ENCODE results near the gene GABBR2.

GABBR2 gene

DNA sequence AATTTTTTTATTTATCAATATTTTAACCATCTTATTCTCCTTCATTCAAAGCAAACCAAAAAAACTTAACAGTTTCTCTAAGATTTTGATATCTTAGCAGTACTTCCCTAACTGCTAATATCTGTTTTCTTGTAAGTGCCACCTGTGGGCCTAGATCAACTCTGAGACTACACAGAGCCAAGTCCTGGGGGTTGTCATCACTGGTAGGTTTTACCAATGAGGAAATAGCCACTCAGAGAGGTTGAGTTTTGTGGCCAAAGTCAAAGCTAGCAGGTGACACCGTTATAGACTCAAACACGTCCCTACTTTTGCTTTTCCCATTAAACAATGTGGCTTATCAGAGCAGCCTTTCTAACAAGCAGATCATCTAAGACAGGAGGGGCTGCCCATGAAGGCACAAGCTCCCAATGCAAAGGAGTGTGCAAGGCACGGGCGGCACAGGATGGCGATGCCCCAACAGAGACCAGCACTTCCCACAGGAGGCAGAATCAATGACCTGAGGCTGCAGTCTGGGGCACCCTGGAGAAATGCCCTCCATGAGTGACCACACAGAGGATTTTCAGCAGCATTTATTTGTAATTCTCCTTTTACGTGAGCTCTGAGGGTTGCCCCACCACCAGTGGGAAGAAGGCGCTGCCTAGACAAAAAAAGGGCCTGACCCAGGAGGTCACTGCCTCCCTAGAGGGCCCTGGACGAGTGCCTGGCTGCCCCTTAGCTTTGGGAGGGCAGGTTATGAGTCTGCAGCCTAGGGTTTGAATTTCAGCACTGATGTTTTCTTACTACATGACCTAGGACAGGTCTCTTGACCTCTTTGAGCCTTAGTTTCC is 460.7 kb downstream of the GABBR2 start:
- no peak for DNase-seq (ENCODE audit: low read depth in 2 of 2)
- TF ChIP-seq, protein P1, sequence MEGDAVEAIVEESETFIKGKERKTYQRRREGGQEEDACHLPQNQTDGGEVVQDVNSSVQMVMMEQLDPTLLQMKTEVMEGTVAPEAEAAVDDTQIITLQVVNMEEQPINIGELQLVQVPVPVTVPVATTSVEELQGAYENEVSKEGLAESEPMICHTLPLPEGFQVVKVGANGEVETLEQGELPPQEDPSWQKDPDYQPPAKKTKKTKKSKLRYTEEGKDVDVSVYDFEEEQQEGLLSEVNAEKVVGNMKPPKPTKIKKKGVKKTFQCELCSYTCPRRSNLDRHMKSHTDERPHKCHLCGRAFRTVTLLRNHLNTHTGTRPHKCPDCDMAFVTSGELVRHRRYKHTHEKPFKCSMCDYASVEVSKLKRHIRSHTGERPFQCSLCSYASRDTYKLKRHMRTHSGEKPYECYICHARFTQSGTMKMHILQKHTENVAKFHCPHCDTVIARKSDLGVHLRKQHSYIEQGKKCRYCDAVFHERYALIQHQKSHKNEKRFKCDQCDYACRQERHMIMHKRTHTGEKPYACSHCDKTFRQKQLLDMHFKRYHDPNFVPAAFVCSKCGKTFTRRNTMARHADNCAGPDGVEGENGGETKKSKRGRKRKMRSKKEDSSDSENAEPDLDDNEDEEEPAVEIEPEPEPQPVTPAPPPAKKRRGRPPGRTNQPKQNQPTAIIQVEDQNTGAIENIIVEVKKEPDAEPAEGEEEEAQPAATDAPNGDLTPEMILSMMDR (IDR thresholded peaks at IDR 0.05; ENCODE audit: low read depth, low read length): no peak
- no peak overlapping the region for H3K4me3 ChIP-seq (replicated peaks in 1 of 2; ENCODE audit: low read depth in 2 of 2, low read length in 2 of 2)

DNA sequence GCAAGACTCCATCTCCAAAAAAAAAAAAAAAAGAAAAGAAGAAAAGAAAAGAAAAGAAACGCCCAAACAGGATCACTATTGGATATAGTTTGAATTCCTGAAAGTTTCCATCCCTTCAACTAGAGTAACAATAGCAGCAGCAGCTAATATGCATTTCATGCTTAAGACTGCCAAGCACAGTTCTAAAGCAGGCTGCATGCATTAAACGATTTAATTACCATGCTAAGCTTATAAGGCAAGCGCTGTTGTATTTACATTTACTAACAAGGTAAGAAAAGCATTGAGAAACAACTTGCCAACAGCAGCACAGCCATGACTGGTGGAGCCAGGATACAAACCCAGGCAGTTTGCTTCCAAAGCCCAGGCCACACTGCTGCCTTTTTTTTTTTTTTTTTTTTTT is 466.3 kb downstream of the GABBR2 start:
- no peak overlapping the region for H3K4me3 ChIP-seq (replicated peaks in 1 of 2; ENCODE audit: low read depth in 2 of 2, low read length in 2 of 2)
- DNase-seq (ENCODE audit: low read depth in 2 of 2): no peak
- TF ChIP-seq, protein P1 (IDR thresholded peaks at IDR 0.05; ENCODE audit: low read depth, low read length): no peak

DNA sequence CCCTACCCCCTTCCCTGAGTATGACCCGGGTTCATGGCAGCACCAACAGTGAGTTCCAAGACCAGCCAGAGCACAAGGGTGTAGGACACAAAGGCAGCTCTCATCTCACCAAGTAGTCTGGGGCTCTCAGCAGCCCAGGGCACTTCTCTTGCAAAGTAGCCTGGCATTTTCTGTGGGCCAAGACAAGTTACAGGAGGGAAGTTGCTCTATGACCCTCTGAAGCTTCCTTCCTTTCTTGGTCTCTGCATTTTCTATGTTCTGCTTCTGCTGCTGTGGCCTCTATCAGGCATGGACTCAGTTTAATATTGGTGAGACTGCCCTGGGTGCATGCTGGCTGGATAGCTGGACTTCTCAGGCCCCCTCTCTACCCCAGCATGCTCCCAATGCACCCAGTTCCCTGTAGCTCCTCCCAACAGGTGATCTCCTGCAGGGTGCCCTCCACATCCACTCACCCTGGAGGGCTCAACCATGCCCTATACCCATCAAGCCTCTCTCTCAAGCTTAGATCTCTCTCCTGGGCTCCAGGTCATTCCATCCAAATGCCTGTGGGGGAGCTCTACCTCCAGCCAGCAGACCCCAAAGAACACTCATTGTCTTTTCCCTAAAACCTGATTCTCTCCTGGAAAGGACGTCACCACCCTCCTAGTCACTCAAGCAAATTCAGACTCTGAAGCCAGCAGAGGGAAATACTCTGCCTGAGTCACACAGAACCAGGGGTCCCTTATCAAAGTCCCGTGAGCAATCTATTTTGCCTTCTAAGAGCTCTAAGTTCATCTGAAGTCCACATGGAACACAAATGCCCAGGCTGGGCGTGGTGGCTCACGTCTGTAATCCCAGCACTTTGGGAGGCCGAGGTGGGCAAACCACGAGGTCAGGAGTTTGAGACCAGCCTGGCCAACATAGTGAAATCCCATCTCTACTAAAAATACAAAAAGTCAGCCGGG is 467.1 kb downstream of the GABBR2 start:
- no peak for DNase-seq (ENCODE audit: low read depth in 2 of 2)
- TF ChIP-seq, protein P1 (IDR thresholded peaks at IDR 0.05; ENCODE audit: low read depth, low read length): no peak
- no peak overlapping the region for H3K4me3 ChIP-seq (replicated peaks in 1 of 2; ENCODE audit: low read depth in 2 of 2, low read length in 2 of 2)

DNA sequence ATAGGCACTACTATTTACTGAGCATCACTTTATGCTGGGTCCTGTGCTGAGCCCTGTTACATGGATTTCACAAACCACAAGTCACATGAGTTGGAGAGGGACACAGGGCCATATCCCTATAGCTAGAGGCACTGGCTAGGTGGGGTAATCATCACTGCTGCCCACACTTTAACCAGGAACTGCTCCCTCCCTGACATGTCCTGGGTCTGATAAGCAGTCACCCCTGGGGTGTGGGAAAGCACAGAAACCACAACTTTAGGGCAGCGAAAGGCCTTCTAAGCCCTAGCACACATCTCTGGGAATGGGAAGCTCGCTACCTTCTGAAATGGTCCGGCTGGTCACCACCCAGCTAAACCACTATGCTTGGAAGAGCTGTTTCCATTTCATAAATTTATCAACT is 468.3 kb downstream of the GABBR2 start:
- no peak overlapping the region for H3K4me3 ChIP-seq (replicated peaks in 1 of 2; ENCODE audit: low read depth in 2 of 2, low read length in 2 of 2)
- TF ChIP-seq, protein P1 (IDR thresholded peaks at IDR 0.05; ENCODE audit: low read depth, low read length): no peak
- no peak for DNase-seq (ENCODE audit: low read depth in 2 of 2)
